Rectal smooth muscle tissue (tissue), 1 donor: ENCODE data around the gene GBF1.

Source experiments
- H3K27ac ChIP-seq: one replicate; pipeline ENCODE4 v1.7.0; 2013; ENCODE audit warnings: low read depth, low read length, inconsistent platforms
- H3K27me3 ChIP-seq: one replicate; pipeline ENCODE4 v1.7.0; 2013; ENCODE audit warnings: low read length; ENCODE audit not compliant: control insufficient read depth, insufficient read depth
- H3K36me3 ChIP-seq: one replicate; pipeline ENCODE4 v1.7.0; 2013; ENCODE audit warnings: low read length; ENCODE audit not compliant: control insufficient read depth, insufficient read depth
- H3K4me1 ChIP-seq: one replicate; pipeline ENCODE4 v1.7.0; 2013; ENCODE audit warnings: low read length; ENCODE audit not compliant: control insufficient read depth, insufficient read depth
- H3K4me3 ChIP-seq: one replicate; pipeline ENCODE4 v1.7.0; 2013; ENCODE audit warnings: low read length
- H3K9ac ChIP-seq: one replicate; pipeline ENCODE4 v1.7.0; 2013; ENCODE audit warnings: low read length

The GBF1 gene

DNA sequence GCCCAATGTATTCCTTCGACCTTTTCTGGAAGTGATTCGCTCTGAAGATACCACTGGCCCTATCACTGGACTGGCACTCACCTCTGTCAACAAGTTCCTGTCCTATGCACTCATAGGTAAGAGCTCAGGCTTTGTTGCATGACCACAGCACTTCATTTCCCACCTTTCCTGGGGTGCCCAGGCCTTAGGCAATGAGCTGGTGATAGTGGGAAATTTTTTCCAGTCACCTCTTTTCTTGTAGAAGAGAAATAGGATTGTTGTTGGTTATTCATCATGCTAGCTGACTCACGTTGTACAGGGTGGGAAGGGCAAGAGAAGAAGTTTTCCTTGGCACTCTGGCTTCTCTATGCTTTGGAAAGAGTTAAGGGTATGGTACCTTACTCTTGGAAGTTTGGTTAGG lies 98.7 kb downstream of the GBF1 start:
- Histone ChIP-seq H3K27ac (no peak overlapping the region), H3K4me3 (no peak overlapping the region), H3K36me3 (no peaks in the 10 kb centered on the region), H3K4me1 (no peaks in the 10 kb centered on the region), H3K9ac (no peak overlapping the region), H3K27me3 (no peaks in the 10 kb centered on the region)

DNA sequence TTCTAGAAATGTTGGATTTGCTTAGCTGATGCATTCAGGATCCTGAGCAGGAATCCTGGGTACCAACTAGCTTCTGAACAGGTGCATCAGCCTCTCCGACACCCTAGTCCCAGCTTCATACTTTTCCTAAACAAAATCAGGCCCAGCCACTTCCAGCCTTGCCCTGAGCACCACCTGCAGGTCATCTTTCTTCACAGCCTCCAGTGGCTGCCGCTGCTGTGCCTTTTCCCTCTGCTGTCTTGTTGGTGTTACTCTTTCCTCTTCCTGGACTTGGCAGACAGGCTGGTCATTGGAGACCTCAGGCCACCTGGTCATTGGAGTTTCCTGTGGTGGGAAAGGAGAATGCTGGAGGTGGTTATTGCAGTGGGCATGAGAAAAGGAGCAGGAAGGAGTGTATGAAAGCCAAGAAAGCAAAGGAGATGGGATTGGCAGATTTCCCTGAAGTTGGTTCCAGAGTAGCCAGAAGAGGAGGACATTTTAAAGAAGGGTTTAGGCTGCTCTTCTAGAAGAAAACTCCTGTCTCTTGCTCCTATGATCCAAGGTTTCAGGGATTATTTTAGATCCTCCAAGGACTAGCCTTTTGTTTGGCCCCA lies 102.0 kb downstream of the GBF1 start:
- peaks cover 2% of the 10 kb centered on the region for H3K36me3 ChIP-seq
- no peaks in the 10 kb centered on the region for H3K4me1 ChIP-seq
- H3K27me3 ChIP-seq = no peaks in the 10 kb centered on the region
- no peak overlapping the region for H3K4me3 ChIP-seq
- no peak overlapping the region for H3K9ac ChIP-seq
- no peak overlapping the region for H3K27ac ChIP-seq

DNA sequence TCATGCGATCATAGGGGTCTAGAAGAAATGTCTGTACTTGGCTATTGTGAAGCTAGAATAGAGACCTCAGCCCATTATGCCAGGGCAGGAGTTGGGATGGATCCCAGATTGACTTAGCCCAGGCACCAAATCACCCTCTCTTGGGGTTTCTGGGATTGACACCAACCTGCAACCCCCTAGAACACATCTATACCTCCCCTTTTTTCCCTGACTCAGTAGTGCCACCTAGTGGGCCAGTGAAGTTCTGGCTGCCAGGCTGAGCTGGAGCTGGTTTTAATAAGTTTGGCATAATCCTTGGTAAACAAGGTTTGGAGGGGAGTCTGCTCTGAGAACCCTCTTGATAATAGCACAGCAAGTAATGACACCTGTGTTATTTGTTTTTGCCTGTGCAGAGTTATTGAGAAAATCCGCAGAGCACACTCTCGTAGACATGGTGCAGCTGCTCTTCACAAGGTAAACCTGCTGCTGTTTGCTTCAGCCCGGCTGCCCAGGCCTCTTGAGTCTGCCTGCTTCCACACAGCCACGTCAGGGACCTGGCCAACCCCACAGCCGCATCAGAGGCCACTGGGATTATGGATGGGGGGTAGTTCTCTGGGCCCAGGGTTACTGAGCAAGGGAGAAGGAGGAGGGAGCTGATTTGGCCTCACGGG lies 106.9 kb downstream of the GBF1 start:
- Histone ChIP-seq H3K27me3 (no peaks in the 10 kb centered on the region), H3K36me3 (peaks cover 27% of the 10 kb centered on the region), H3K9ac (no peak overlapping the region), H3K4me3 (no peak overlapping the region), H3K4me1 (no peaks in the 10 kb centered on the region), H3K27ac (no peak overlapping the region)

DNA sequence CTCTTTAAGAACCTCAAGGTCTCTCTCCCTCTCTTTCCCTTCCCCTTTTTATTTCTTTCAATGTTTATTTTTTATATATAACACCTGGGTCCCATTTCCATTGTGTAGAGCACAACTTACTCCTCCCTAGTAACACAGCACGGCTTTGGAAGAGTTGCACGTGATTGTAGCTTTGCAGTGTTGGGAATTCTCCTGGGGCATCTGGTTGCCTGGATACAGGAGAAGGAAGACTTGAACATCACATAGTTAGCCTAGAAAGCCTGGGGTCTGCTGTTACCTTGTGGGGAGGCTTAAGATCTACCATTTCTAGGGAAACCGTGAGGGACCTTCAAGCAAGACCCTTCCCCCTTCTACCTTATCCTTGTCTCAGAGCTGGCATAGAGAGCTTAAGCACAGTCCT lies 109.1 kb downstream of the GBF1 start:
- H3K36me3 ChIP-seq = peaks cover 39% of the 10 kb centered on the region

DNA sequence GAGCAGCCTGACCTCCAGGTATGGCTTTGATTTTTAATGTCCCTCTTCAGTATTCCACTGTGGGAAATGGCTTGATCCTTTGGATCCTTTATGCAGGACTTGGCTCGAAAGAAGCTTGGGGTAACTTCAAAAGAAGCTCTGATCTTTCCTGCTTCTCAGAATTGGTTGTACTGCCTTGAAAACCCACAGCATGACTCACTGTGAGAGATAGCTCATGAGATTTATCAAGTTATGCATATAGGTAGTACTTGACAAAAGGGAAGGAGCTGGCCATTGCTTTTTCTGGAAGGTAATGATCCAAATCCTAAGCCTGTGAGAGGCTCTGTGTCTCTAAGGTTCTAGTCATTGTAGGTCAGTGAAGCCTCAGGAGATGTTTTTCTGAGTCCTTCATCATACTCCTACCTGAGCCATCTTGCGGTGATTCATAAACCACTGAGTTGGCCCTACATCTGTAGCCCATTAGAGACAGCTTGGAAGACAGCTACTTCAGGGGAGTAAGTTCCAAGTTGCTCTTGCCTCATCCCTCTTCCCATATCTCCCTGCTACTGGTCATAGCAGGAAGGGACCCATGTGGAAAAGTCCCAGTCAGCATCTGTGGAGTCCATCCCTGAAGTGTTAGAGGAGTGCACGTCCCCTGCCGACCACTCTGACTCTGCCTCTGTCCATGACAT lies 113.5 kb downstream of the GBF1 start:
- H3K36me3 ChIP-seq = peaks cover 51% of the 10 kb centered on the region

More for the DNA sequence above, 109.1 kb downstream of the GBF1 start:
- no peak overlapping the region for H3K4me3 ChIP-seq
- no peak overlapping the region for H3K27ac ChIP-seq
- H3K9ac ChIP-seq = no peak overlapping the region
- H3K27me3 ChIP-seq = no peaks in the 10 kb centered on the region
- H3K4me1 ChIP-seq = no peaks in the 10 kb centered on the region

DNA sequence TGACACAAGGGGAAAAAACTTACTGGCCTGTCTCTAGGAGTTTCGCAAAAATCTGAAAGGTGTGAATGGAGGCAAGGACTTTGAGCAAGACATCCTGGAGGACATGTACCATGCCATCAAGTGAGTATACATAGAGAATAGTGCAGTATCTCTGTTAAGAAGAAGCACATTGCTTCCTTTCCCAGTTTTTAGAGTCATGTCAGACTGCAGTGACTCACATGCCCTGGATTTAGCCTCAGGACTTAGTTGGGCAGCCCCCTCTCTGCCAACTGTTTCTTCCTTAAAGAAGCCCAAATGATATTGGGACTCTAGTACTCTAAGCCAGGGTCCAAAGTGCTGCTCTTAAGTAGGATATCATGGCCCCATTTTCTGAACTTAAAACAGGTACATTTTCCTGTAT lies 122.1 kb downstream of the GBF1 start:
- Histone ChIP-seq H3K4me3 (no peak overlapping the region), H3K36me3 (peaks cover 58% of the 10 kb centered on the region), H3K9ac (no peak overlapping the region), H3K4me1 (no peaks in the 10 kb centered on the region), H3K27me3 (no peaks in the 10 kb centered on the region), H3K27ac (no peak overlapping the region)

More for the DNA sequence above, 113.5 kb downstream of the GBF1 start:
- no peaks in the 10 kb centered on the region for H3K4me1 ChIP-seq
- H3K27ac ChIP-seq = no peak overlapping the region
- no peaks in the 10 kb centered on the region for H3K27me3 ChIP-seq
- no peak overlapping the region for H3K9ac ChIP-seq
- no peak overlapping the region for H3K4me3 ChIP-seq

DNA sequence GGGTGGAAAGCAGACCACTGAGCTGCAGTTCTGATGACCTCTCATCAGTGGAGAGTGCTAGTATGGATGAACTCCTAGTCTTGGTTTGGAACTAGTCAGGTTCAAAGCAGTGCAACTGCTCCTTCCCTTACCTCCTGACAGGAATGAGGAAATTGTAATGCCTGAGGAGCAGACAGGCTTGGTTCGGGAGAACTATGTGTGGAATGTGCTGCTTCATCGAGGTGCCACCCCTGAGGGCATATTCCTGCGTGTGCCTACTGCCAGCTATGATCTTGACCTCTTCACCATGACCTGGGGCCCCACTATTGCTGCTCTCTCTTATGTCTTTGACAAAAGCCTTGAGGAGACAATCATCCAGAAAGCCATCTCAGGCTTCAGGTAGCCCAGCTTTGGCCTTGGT lies 122.7 kb downstream of the GBF1 start:
- Histone ChIP-seq H3K4me3 (no peak overlapping the region), H3K27ac (no peak overlapping the region), H3K9ac (no peak overlapping the region), H3K36me3 (peaks cover 61% of the 10 kb centered on the region), H3K4me1 (no peaks in the 10 kb centered on the region), H3K27me3 (no peaks in the 10 kb centered on the region)

DNA sequence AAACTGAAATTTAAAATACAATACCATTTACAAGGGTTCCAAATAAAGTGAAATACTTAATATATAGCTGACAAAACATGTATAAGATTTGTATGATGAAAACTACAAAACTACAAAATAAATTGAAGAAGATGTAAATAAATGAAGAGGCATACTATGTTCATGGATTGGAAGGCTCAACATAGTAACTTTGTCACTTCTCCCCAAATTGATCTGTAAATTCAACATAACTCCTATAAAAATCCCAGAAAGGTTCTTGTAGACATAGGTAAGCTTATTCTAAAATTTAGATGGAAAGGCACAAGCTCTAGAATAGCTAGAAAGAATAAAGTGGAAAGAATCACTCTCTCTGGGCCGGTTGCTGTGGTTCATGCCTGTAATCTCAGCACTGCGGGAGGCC lies 126.0 kb downstream of the GBF1 start:
- Histone ChIP-seq H3K27ac (no peak overlapping the region), H3K4me3 (no peak overlapping the region), H3K9ac (no peak overlapping the region), H3K4me1 (no peaks in the 10 kb centered on the region), H3K36me3 (peaks cover 56% of the 10 kb centered on the region), H3K27me3 (no peaks in the 10 kb centered on the region)

DNA sequence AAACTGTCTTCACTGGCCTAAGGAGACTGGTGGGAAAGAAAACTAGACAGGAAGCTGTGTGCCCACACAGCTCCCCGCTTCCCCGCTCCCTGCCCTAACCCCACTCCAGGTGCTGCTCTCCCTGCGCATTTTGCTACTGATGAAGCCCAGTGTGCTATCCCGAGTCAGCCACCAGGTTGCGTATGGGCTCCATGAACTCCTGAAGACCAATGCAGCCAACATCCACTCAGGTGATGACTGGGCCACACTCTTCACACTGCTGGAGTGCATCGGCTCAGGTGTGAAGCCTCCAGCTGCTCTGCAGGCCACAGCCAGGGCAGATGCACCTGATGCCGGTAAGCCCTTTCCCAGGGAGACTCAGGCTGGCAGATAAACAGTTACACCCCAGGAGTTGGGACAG lies 129.9 kb downstream of the GBF1 start:
- Histone ChIP-seq H3K27me3 (no peaks in the 10 kb centered on the region), H3K4me1 (no peaks in the 10 kb centered on the region), H3K36me3 (peaks cover 47% of the 10 kb centered on the region), H3K27ac (no peak overlapping the region), H3K4me3 (no peak overlapping the region), H3K9ac (no peak overlapping the region)

DNA sequence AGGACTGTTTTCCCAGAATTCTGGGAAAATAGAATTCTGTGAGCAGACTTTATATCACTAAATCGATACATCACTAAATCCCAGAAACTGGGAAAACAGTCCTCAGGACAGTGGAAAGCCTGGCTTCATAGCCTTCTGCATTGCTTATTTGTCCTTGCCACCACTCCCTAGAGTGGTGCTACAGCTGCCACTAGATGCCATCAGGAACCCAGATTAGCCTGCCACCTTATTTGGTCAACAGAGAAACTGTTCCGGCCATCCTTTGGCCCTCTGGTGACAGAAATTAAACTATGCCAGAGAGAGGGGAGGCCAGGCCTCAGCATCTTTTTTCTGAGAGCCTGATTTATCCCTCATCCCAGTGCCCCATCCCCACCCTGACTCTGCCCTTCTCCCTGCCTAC lies 130.5 kb downstream of the GBF1 start:
- H3K4me1 ChIP-seq = no peaks in the 10 kb centered on the region
- peaks cover 44% of the 10 kb centered on the region for H3K36me3 ChIP-seq
- H3K27ac ChIP-seq = no peak overlapping the region
- H3K27me3 ChIP-seq = no peaks in the 10 kb centered on the region
- no peak overlapping the region for H3K4me3 ChIP-seq
- no peak overlapping the region for H3K9ac ChIP-seq

DNA sequence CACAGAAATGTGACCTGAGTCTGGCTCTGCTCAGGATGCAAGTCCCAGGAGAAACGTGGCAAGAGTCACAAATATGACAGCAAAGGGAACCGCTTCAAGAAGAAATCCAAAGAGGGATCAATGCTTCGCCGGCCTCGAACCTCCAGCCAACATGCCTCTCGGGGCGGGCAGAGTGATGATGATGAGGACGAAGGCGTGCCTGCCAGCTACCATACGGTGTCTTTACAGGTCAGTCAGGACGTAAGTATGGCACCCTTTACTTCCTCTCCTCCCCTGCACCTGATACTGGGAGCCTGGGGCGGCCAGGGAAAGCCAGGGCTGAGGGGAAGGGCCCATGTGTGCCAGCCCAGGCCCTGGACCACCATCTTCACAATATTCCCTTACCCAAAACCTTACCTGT lies 131.6 kb downstream of the GBF1 start:
- no peak overlapping the region for H3K27ac ChIP-seq
- no peak overlapping the region for H3K9ac ChIP-seq
- no peaks in the 10 kb centered on the region for H3K4me1 ChIP-seq

DNA sequence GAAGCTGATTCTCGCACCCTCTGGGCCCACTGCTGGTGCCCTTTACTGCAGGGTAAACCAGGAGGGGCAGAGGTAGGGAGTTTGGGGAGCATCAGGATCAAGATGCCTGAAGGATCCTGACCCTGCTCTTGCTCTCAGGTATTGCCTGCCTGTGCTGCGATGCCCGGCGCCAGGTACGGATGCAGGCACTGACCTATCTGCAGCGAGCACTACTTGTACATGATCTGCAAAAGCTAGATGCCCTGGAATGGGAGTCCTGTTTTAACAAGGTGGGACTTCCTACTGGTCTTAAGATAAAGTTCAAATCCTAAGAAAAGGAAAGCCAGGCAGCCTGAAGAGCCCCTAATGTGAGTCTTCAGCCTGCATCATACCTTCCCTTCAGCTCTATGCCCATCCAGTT lies 134.1 kb downstream of the GBF1 start:
- H3K27me3 ChIP-seq = no peaks in the 10 kb centered on the region
- peaks cover 42% of the 10 kb centered on the region for H3K36me3 ChIP-seq
- no peak overlapping the region for H3K9ac ChIP-seq
- no peaks in the 10 kb centered on the region for H3K4me1 ChIP-seq
- no peak overlapping the region for H3K27ac ChIP-seq
- H3K4me3 ChIP-seq = no peak overlapping the region

More for the DNA sequence above, 131.6 kb downstream of the GBF1 start:
- H3K4me3 ChIP-seq = no peak overlapping the region
- H3K36me3 ChIP-seq = peaks cover 47% of the 10 kb centered on the region
- no peaks in the 10 kb centered on the region for H3K27me3 ChIP-seq

DNA sequence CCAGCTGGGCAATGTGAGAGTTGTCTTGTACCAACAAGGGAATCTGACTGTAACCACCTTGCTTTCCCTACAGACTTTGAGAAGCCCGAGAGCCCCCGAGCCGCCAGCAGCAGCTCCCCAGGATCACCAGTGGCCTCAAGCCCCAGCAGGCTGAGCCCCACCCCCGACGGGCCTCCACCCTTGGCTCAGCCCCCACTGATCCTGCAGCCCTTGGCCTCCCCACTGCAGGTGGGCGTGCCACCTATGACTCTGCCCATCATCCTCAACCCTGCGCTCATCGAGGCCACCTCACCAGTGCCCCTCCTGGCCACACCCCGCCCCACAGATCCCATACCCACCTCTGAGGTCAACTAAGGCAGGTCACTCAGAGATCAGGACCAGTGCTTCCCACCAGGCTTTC lies 136.7 kb downstream of the GBF1 start:
- no peaks in the 10 kb centered on the region for H3K27me3 ChIP-seq
- H3K27ac ChIP-seq = no peak overlapping the region
- H3K9ac ChIP-seq = no peak overlapping the region
- no peaks in the 10 kb centered on the region for H3K4me1 ChIP-seq
- peaks cover 25% of the 10 kb centered on the region for H3K36me3 ChIP-seq
- no peak overlapping the region for H3K4me3 ChIP-seq
